Measurements from ENCODE around the gene RARG. TPM values are rescaled to one million over a fixed set of nuclear protein-coding genes. Genes with fewer than 3 reads are reported as not detected.

Gene RARG
- polyA plus RNA-seq, 3 donors, result 1.8 to 14.6 (median 2.3) TPM

DNA sequence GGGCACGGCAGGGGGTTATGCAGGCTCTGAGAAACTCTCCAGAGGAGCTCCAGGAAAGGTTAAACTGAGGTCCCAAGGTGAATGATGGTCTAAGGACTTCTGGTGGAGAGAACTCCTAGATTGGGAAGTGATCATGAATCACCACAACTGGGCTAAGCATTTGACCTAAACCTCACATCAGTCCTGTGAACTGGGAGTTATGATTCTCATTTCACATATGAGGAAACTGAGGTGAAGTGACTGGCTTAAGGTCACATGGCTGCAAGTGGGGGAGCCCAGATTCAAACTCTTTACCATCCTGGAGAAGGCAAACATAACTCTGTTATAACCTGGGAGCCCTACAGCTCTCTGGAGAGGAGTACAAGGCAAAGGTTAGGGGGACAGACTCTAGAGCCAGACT lies 4.2 kb downstream of the RARG start:
- no peaks in the 10 kb centered on the region for H4K20me1 ChIP-seq (ENCODE audit: insufficient read depth, low read length)
- H3K4me1 ChIP-seq (ENCODE audit: control insufficient read depth in 1 of 2, insufficient read depth in 2 of 2, low read length in 2 of 2), result peaks cover 27 to 35% of the 10 kb centered on the region in 2 donors
- Mint-ChIP-seq H3K27ac (no peak overlapping the region), H3K4me1 (peaks cover 35% of the 10 kb centered on the region), H3K9me3 (peaks cover 0 to 2% (median 0%) of the 10 kb centered on the region in 7 donors), H3K4me3 (no peak overlapping the region), H3K36me3 (peaks cover 0 to 7% of the 10 kb centered on the region in 2 donors), H3K27me3 (ENCODE audit: low read depth in 3 of 3) (peaks cover 35 to 48% (median 36%) of the 10 kb centered on the region in 3 donors)
- intact Hi-C loops (cut with micrococcal nuclease), result no loop called here
- H3K9me3 ChIP-seq (replicated peaks in 1 of 2; ENCODE audit: control insufficient read depth in 1 of 2, insufficient read depth in 1 of 2, low read length in 2 of 2), result no peaks in the 10 kb centered on the region
- no peak overlapping the region for H3K27ac ChIP-seq (ENCODE audit: low read depth in 1 of 2, low read length in 2 of 2)
- DNase-seq, result no peak
- TF ChIP-seq, protein P1, sequence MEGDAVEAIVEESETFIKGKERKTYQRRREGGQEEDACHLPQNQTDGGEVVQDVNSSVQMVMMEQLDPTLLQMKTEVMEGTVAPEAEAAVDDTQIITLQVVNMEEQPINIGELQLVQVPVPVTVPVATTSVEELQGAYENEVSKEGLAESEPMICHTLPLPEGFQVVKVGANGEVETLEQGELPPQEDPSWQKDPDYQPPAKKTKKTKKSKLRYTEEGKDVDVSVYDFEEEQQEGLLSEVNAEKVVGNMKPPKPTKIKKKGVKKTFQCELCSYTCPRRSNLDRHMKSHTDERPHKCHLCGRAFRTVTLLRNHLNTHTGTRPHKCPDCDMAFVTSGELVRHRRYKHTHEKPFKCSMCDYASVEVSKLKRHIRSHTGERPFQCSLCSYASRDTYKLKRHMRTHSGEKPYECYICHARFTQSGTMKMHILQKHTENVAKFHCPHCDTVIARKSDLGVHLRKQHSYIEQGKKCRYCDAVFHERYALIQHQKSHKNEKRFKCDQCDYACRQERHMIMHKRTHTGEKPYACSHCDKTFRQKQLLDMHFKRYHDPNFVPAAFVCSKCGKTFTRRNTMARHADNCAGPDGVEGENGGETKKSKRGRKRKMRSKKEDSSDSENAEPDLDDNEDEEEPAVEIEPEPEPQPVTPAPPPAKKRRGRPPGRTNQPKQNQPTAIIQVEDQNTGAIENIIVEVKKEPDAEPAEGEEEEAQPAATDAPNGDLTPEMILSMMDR (IDR thresholded peaks at IDR 0.05), result no peak
- H3K9ac ChIP-seq (ENCODE audit: insufficient read depth, low read length, poor library complexity, severe bottlenecking), result no peak overlapping the region
- H3K79me2 ChIP-seq (ENCODE audit: insufficient read depth, low read length), result no peaks in the 10 kb centered on the region
- peaks cover 0 to 14% of the 10 kb centered on the region in 2 donors for H3K27me3 ChIP-seq (ENCODE audit: control insufficient read depth in 2 of 2, insufficient read depth in 2 of 2, low read length in 2 of 2)
- no peak overlapping the region for H2AFZ ChIP-seq (ENCODE audit: insufficient read depth, low read depth, low read length, poor library complexity, severe bottlenecking)
- H3K4me3 ChIP-seq (replicated peaks in 1 of 3; ENCODE audit: low read depth in 2 of 3, low read length in 3 of 3), result no peak overlapping the region
- WGBS (ENCODE audit: insufficient coverage), result no CpG with 5 or more reads among the region's 1 CpG
- H3K36me3 ChIP-seq (replicated peaks in 1 of 2; ENCODE audit: control insufficient read depth in 1 of 2, insufficient read depth in 2 of 2, low read length in 2 of 2), result no peaks in the 10 kb centered on the region
- H3K4me2 ChIP-seq (replicated peaks; ENCODE audit: extremely low read depth, low read length, poor library complexity, severe bottlenecking), result no peak overlapping the region

- peaks cover 0 to 2% (median 0%) of the 10 kb centered on the region in 7 donors for H3K9me3 Mint-ChIP-seq
- Histone ChIP-seq H3K4me2 (replicated peaks; ENCODE audit: extremely low read depth, low read length, poor library complexity, severe bottlenecking) (no peak overlapping the region), H3K27me3 (ENCODE audit: control insufficient read depth in 2 of 2, insufficient read depth in 2 of 2, low read length in 2 of 2) (peaks cover 0 to 9% of the 10 kb centered on the region in 2 donors), H3K4me3 (replicated peaks in 1 of 3; ENCODE audit: low read depth in 2 of 3, low read length in 3 of 3) (no peak overlapping the region), H3K4me1 (ENCODE audit: control insufficient read depth in 1 of 2, insufficient read depth in 2 of 2, low read length in 2 of 2) (peaks cover 27 to 35% of the 10 kb centered on the region in 2 donors), H3K36me3 (replicated peaks in 1 of 2; ENCODE audit: control insufficient read depth in 1 of 2, insufficient read depth in 2 of 2, low read length in 2 of 2) (no peaks in the 10 kb centered on the region), H3K27ac (ENCODE audit: low read depth in 1 of 2, low read length in 2 of 2) (no peak overlapping the region), H3K9me3 (replicated peaks in 1 of 2; ENCODE audit: control insufficient read depth in 1 of 2, insufficient read depth in 1 of 2, low read length in 2 of 2) (no peaks in the 10 kb centered on the region), H3K9ac (ENCODE audit: insufficient read depth, low read length, poor library complexity, severe bottlenecking) (no peak overlapping the region), H3K79me2 (ENCODE audit: insufficient read depth, low read length) (no peaks in the 10 kb centered on the region), H4K20me1 (ENCODE audit: insufficient read depth, low read length) (no peaks in the 10 kb centered on the region), H2AFZ (ENCODE audit: insufficient read depth, low read depth, low read length, poor library complexity, severe bottlenecking) (no peak overlapping the region)
- peaks cover 30 to 45% (median 32%) of the 10 kb centered on the region in 3 donors for H3K27me3 Mint-ChIP-seq (ENCODE audit: low read depth in 3 of 3)
- 97% methylated on average over 11 of the region's 11 CpGs for WGBS (ENCODE audit: insufficient coverage)
- H3K4me3 Mint-ChIP-seq, result no peak overlapping the region
- DNase-seq, result no peak
- H3K36me3 Mint-ChIP-seq, result peaks cover 0 to 7% of the 10 kb centered on the region in 2 donors
- TF ChIP-seq, protein P1 (IDR thresholded peaks at IDR 0.05), result no peak
- H3K4me1 Mint-ChIP-seq, result peaks cover 35% of the 10 kb centered on the region
- intact Hi-C loops (cut with micrococcal nuclease), result no loop called here
- no peak overlapping the region for H3K27ac Mint-ChIP-seq
These were observed 4.7 kb downstream of the RARG start for GRCh38 chr12:53227341-53227740.

All from CD14-positive monocyte (primary cell).